GM19397 (cell line): ENCODE measurements around the gene GUCY2C.
"Not testable (repeated sequence)": the region's sequence is repeated elsewhere in the genome, so short reads cannot be mapped to it uniquely, and the experiment has no call there.

Experiments
- ATAC-seq: cut with Tn5 transposase; IDR thresholded peaks from one replicate; pipeline ENCODE4 v1.9.1; 2021; ENCODE audit warnings: mild to moderate bottlenecking, moderate library complexity; ENCODE audit not compliant: unreplicated experiment

GUCY2C gene

DNA sequence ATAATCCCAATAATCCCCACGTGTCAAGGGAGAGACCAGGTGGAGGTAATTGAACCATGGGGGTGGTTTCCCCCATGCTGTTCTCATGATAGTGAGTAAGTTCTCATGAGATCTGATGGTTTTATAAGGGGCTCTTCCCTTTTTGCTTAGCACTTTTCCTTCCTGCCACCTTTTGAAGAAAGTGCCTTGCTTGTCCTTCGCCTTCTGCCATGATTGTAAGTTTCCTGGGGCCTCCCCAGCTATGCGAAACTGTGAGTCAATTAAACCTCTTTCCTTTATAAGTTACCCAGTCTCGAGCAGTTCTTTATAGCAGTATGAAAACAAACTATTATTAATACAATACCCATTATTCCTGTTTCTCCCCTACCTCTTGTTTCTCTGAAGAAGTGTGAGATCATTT is 14.2 kb downstream of the GUCY2C start:
- ATAC-seq: not testable (repeated sequence)

DNA sequence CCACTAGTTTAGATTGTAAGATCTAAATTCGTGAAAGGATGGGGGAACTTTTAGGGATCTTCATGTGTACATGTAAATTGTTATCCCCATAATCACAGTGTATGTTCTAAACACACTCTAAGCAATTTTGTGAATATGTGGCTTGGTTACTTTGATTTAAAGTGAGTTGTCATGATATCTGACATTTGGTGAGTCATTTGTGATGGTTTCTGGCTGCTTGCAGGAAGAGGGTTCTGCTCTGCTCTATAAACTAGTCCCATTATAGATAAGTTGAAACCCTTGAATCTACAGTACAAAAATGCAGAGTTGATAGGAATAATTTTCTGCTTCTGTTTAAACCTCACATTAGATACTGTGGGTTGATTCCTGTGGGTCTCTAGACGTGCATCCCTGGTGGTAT is 14.8 kb downstream of the GUCY2C start:
- no peak for ATAC-seq

DNA sequence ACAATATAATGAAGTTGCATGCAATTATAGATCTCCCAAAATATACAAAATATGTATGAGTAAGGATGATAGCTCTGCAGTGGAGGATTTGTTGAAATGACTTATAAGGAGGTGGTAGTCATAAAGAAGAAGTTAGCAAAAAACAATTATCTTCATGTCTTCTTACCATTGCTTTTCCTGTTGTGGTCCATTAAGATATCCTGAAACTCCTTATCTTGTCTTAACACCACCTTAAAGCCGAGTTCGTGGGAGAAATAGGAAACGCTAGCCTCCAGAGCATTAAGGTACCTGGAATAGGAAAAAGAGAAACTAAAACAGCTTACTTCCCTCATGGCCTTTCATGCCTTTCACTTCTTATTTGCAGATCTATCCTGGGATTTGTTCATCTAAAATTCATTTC is 15.2 kb downstream of the GUCY2C start:
- ATAC-seq: no peak

DNA sequence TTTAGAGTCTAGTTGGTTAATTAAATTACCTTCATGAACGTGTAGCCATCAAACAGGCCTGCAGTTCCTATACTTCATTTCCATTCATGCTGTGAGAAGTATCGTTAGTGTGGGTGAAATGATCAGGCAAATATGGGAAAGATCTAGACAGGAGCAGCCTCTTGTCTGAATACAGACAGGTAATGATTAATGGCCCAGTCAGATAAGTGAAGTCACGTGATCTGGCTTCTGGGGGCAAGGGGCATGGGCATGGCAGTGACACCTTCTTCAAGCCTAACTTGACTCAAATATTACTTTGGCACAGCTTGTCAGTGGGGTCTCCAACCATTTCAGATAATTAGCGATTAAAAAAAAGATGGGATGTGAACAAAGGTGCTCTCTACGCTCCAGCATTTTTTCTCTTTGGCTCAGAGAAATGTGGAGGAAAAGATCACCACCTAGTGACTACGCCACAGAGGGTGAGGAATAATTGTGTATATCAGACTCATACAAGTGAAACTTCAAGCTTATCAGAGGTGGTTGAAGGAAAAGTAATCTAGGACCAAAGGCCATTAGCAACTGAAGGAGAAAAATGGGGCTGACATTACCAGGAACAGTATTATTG is 17.8 kb downstream of the GUCY2C start:
- no peak for ATAC-seq

DNA sequence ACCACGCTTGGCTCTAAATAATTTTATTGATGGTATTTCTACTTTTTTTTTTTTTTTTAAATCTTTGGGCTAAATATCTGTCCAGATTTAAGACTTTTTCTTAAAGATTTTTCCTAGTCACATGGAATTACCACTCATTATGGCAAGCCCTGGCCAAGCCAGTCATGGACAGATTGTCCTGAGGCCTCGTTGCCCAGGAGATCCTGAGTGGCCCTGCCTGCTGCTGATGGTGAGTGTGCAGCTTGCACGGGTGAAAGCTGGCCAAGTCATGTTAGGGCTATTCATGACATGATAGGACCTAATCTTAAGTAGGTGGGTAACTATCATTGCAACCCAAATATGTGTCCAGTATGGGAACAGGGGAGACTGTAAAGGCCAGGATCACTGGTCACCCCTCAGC is 27.8 kb downstream of the GUCY2C start:
- ATAC-seq: no peak

DNA sequence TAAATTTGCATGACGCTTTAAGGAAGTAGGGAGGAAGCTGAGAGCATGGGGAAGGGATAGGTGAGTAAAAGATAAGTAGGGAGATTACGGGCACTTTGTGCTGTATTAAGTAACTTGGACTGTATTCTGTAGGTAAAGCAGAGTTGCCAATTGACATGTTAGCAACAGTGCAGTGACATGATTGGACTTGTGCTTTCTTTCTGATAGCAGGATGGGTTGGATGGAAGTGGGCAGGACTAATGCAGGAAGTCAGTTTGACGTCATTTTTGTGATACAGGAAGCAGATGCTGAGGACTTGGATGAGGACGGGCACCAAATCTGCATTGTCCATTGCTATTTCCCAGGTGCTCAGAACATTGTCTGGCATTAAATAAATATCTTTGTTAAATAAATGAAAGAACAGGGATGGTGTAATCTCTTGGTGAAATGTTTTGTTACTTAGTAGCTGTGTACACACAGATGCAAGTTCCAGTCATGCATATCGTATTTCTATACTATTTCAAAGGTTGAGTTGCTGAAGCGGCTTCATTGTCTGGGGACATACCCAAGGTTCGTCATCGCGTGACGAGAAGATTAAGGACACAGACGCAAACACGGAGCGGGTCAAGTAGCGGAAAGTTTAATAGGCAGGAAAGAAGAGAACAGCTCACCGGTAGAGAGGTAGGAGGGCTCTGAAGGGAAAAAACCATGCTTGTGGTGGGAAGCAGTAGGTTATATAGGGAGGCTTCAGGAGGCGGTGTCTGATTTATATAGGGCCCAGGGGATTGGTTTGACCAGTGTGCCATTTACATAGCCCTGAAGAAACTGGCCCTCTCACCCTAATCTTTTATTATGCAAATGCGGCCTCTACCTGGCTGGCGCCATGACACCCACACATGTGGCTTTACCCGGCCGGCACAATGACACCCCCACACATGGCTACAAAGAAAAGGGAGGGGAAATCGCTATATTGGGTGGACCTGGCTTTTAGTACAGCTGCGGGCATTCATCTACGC is 30.7 kb downstream of the GUCY2C start:
- ATAC-seq: no peak

DNA sequence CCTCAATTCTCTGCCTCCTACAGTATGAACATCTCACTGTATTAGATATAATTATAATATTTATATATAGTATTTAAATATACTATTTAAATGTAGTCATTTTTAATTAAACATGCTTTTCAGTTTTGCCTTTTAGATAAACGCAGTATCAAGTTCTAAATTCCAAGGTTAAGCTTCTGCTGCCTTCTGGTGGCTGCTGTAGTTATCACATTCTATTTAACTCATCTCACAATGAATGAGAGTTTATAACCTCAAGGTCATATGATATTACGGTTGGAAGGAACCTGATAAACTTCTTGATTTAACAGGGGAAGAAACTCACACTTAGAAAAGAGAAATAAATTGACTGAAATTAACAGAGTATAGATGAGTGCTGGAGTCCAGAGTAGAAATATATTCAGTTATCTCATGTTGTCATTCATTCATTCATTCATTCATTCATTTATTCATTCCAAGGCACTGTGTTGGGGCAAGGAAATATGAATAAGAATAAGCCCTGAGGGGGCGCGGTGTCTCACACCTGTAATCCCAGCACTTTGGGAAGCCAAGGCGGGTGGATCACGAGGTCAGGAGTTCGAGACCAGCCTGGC is 31.9 kb downstream of the GUCY2C start:
- ATAC-seq: no peak

DNA sequence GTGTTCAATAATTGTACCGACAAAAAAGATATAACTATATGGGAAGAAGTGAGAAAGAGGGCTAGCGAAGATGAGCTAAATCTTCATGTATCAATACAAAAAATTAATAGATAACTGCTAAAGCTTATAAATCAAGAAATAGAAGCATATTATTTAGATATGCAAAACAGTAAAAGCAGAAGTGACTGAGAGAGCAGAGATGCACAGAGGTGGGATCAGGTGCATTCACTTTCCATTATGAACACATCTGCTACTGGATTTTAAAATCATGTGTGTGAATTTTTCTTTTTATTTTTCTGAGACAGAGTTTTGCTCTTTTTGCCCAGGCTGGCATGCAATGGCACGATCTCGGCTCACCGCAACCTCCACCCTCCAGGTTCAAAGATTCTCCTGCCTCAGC is 33.4 kb downstream of the GUCY2C start:
- ATAC-seq: no peak

DNA sequence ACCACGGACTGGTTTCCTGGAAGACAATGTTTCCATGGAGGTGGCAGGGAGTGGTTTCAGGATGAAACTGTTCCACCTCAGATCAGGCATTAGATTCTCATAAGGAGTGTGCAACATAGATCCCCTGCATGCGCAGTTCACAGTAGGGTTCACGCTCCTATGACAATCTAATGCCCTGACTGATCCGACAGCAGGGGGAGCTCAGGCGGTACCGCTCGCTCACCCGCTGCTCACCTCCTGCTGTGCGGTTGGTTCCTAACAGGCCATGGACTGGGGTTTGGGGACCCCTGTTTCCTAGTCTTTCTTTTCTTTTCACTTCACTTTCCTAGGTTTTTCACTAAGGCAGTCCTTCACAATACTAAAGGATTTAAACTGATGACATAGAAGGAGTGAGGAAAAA is 39.6 kb downstream of the GUCY2C start:
- ATAC-seq: no peak

DNA sequence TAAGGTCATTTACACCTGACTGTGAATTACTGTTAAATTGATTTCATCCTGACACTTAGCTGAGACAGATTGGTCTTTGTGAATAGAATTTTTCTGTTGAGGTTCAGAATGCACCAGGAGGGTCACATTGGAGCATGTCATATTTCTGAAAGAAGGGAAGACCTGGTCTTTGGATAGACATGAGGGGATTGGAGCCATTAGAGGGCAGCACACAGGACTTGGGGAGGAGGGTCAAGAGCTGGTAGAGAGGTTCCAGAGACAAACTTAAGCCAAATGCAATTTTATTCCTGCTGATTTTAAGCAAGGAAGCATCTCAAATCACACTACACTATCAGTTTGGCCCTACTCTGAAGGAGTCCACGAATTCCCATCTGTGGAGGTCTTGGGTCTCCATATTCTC is 41.1 kb downstream of the GUCY2C start:
- no peak for ATAC-seq

DNA sequence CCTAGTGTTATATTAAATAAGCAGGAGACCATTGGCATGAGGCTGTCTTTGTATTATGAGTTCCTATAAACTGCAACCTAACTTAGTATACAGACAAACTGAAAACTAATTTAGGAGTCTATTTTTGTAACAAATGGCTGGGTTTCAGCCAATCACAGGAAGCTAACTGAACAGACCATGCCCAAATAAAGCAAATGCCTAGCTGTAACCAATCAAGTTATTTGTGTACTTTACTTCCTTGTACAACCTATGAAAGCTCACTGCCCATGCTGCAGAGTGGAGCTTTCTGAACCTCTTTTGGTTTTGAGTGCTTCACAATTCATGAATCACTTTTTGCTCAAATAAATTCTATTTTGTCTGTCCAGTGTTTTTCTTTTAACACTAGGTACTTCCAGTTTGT is 41.6 kb downstream of the GUCY2C start:
- no peak for ATAC-seq

DNA sequence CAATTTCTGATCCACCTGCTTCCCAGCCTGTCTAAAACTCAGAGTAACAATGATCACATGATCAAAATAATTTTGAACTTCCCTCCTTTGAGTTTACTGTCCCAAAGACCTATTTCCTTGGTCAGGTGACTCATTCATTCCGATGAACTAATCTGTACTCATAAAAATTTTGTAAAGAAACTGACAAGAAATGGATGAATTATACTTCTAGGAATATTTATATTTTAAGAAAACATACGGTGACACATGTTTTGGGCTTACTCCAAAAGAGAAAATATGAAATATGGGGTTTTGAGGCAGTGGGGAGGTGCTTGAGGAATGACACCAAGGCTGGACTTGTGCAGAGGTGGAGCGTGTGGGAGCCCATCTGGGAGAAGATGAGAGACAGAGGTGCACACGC is 42.0 kb downstream of the GUCY2C start:
- no peak for ATAC-seq

DNA sequence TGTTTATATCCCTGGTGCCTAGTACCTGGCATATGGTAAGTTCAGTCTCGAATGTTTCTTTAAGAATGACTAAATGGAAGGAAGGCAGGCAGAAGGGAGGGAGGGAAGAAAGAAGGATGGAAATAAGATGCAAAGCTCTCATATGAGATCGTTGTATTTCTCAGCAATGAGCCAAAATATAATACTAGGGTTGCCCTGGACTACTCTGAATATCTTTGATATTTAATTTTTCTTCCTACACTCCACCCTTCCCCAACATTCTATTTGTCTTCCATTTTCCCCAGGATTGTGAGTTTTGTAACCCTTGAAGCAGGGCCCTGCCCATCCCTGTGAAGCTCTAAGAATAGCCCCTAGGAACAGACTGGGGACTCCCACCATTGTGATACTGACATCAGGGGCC is 43.9 kb downstream of the GUCY2C start:
- ATAC-seq: no peak

DNA sequence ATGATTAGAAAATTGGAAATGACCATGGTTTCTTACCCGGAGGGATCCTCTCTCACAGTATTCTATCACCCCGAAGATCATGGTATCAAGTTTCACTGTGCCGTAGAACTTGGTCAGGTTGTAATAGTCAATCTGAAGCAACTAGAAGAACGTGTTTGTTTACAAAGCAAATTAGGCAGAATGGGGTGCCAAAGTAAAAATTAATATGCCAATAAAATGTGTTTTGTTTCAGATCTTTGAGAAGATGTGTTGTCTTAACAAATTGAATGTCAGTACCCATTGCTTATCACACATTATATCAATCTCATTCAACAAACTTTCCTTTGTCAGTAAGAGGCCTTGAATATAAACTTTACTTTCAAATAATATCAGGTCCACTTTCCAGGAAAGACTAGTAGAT is 45.0 kb downstream of the GUCY2C start:
- no peak for ATAC-seq

DNA sequence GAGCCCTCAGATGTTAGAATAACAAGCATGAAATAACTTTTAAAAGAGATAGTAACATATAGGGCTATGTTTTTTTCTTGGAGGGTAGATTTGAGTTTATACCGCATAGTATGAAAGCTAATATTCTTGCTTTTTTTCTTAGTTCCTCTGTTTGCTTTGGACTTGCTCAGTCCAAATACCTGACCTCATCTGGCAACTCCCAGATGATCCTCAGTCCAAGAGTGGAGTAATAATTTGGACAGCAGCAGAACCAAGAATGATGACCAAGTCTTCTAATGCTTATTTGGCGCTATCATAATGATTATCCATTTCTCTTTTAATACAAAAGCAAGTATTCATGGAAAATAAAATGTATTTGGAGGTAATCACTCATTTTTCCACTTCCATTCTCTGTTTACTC is 45.6 kb downstream of the GUCY2C start:
- no peak for ATAC-seq

DNA sequence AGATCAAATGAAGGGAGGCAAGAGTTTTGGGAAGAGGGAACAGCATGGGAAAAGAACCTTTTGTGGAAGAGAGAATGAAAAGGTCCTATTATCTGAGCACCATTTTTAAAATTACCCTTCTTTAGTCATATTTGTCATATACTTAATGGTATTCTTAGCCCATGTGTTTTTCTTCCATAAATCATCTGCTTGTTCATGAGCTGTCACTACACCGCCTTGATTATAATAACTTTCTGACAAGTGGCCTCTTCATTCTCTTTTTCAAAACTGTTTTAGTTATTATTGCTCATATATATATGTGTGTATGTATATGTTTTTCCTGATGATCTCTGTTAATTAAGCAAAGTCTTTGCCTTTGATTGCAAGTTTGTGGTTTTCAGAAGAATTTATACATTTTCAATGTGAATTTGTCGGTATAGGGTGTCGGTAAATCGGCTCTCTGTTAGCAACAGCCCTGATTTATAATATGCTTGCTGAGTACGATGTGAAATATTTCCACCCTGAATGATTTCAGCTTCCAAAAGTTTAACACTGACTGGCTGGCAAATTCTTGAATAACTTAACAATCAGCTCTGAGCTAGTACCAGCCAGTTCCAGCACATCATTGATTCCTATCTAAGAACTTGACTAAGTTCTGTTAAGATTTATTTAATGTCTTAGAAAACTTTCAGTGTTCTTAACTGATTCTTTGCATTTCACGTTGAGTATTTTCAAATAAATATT is 49.2 kb downstream of the GUCY2C start:
- ATAC-seq: no peak

DNA sequence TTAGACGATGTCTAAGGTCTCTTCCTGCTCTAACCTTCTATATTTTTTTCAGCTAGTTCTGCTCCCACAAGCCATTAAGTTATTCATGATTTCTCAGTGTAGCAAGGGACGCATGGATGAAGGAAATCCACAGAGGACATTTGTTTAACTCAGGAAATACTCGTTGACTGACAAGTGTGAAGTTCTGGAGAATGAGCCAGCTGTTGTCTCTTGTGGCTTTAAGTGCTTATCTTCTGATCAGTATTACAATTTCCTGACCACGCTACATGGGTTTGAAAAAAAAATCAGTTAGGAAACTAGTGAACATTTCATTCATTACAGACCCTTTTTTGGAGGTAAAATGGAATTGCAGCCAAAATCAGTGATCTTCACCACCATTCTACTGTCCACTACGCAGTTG is 53.1 kb downstream of the GUCY2C start:
- no peak for ATAC-seq

DNA sequence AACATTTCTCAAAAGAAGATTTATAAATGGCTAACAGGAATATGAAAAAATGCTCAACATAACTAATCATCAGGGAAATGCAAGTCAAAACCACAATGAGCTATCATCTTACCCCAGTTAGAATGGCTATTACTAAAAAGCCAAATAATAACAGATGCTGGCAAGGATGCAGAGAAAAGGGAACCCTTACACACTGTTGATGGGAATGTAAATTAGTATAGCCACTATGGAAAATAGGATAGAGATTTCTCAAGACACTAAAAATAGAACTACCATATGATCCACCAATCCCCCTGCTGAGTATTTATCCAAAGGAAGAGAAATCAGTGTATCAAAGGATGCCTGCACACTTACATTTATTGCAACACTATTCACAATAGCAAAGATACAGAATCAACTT is 58.3 kb downstream of the GUCY2C start:
- no peak for ATAC-seq

DNA sequence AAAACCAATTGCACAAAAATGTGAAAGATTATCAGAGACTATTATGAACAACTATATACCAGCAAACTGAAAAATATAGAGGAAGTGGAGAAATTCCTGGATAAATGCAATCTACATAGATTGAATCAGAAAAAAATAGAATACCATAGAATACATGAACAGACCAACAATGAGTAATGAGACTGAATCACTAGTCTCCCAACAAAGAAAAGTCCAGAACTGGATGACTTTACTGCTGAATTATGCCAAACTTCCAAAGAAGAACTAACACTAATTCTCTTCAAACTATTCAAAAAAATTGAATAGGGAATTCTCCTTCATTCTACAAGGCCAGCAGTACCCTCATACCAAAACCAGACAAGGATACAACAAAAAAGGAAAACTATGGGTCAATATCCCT is 60.6 kb downstream of the GUCY2C start:
- ATAC-seq: no peak

DNA sequence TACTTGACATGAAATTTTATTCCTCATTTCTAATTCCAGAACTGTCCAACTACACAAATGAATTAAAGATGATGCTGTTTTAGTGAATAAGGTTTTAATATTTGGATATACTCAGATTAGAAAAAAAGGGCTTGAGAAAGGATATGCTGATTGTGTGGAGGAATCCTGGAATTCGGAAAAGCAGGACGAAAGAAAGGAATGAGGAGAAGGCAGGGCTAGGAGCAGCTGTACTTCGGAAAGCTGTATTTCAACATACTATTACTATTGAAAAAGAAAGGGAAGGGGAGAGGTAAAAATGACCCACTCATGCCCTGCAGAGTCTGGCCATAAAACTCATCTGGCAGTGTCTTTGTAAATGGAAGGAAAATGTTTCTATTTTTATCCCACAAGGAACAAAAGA is 65.6 kb downstream of the GUCY2C start:
- ATAC-seq: no peak
